Activated CD4-positive, alpha-beta T cell treated with anti-CD3 and anti-CD28 coated beads, Interleukin-2, Interleukin-6, amounts not matched to agents 100 ng/mL and 50 ng/mL, durations not matched to agents 16 hours and 8 hours (primary cell): ENCODE results near the gene TES.
"Not testable (repeated sequence)": the region's sequence is repeated elsewhere in the genome, so short reads cannot be mapped to it uniquely, and the experiment has no call there.

Source experiments
- DNase-seq: peaks from one replicate; pipeline ENCODE4 v3.0.0-alpha.2; 2020

TES gene, protein sequence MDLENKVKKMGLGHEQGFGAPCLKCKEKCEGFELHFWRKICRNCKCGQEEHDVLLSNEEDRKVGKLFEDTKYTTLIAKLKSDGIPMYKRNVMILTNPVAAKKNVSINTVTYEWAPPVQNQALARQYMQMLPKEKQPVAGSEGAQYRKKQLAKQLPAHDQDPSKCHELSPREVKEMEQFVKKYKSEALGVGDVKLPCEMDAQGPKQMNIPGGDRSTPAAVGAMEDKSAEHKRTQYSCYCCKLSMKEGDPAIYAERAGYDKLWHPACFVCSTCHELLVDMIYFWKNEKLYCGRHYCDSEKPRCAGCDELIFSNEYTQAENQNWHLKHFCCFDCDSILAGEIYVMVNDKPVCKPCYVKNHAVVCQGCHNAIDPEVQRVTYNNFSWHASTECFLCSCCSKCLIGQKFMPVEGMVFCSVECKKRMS

DNA sequence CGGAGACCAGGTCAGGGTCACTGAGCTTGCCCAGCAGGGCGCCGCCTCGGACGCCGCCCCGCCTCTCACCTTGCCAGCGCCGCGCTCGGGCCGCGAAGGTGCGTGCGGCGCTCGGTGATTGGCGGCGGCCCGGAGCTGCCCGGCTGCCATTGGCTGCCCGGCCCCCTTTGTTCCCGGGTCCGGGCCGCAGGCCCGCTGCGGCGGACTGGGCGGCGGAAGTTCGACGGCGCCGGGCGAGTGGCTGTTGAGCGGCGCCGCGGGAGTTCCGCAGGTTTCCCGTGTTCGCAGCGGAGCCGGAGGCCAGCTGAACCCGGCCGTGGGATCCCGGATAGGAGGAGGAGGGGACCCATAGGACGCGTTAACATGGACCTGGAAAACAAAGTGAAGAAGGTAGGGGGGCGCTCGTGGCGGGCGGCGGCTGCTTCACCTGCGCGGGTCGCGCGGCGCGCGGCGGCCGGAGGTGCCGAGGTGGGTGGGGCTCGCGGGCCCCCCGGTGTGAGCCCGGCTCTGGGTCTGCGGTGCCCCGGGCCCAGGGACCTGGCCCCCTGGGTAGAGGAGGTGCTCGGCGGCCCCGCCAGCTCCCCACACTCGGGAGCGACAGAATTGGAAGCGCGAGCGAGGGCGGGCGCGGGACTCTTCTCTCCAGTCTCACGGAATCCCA, at the start of gene TES:
Gene TES, plus strand, starts transcription at position 195 of the 661 bp plus-strand sequence. Its CDS starts 169 bp downstream, at position 364.
- peak; percentile 85 for DNase-seq

GRCh38 chr7:116161728-116162127, 48.6 kb upstream of the TES start:
- no peak for DNase-seq

DNA sequence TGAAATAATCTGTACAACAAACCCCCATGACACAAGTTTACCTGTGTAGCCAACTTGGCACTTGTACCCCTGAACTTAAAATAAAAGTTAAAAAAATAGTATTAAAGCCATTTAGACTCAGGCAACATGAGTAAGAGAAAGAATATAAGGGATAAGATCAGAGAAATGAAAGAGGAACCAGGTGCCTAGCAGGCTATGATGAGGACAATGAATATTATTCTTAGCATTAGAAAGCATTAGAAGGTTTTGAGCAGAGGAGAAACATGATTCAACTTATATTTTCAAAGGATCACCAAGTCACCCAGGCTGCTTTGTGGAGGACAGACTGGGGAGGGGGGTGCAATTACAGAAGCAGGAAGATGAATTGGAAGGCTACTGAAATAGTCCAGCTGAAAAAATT, 48.1 kb upstream of the TES start:
- no peak for DNase-seq

GRCh38 chr7:116162992-116163391, 47.3 kb upstream of the TES start:
- no peak for DNase-seq

GRCh38 chr7:116164552-116165306, 45.6 kb upstream of the TES start:
- no peak for DNase-seq

DNA sequence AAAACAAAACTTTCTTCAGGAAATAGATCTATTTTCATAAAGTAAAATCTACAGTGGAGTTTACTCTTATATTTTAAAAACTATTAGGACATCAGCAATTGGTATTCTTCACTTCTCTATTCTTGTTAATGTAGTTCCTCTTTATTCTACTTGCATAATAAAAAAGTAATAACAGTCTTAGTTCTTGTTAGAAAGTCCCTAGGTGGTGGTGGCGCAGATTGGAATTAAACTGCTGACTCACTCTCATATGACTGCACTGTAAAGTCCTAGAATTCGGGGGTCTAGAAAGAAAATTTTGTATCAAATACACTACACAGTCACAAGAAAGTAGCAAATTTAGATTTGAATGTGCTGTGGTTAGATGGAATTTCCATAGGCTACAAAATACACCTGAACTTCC, 44.6 kb upstream of the TES start:
- DNase-seq: no peak

DNA sequence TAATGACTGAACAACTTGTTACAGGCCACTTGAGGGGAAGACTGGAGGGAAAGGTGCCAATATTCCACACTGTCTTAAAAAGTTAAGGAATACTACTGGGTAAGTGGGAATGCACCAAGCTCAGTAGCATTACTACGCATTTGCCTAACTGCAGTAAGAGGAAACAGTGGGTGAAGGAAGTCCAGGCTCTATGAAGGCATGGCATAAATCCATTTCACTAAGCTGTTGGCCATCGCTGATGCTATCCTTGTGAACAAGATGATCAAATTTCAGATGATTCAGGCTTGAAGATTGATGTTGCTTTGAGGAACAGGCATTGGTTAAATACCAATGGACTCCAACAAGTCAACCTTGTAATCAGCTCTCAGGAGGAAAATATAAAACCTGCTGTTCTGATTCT, 44.2 kb upstream of the TES start:
- DNase-seq: no peak

DNA sequence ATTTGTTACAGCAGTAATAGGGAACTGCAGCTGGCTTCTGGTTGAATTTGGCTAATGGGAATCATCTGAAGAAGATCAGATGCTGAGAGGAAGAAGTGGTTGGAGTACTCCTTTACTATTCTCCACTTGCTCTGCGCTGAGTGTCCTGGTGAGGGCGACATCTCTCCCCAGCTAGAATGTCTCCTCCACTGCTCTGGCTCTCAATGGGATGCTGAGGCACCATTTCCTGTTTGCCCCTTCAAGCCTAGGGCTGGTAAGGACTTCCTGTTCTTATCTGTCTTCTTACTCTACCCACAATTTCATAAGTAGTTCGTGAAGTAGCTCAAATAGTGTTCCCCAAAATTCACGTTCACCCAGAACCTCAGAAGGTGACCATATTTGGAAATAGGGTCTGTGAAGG, 43.2 kb upstream of the TES start:
- DNase-seq: peak; percentile 41

- DNase-seq: no peak
Measured at GRCh38 chr7:116169060-116169459, 41.3 kb upstream of the TES start.

DNA sequence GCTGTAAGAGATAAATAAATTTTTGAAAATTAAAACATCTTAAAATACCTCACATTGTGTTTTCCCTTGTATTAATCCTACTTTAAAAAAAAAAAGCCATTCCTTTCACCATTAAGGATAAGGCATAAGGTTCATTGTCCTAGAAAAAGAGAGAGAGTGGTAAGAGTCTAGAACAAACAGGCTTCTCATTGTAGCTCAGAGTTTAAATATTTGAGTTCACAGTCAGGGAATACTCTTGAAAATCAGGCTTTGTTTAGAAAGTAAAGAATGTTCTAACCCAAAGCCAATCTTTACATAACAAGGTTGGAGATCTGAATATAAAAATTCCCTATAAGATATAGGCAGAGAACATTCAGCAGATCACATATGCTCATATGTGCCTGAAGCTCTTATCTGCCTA, 40.2 kb upstream of the TES start:
- DNase-seq: no peak

- DNase-seq: no peak
Measured at GRCh38 chr7:116171094-116171493, 39.2 kb upstream of the TES start.

DNA sequence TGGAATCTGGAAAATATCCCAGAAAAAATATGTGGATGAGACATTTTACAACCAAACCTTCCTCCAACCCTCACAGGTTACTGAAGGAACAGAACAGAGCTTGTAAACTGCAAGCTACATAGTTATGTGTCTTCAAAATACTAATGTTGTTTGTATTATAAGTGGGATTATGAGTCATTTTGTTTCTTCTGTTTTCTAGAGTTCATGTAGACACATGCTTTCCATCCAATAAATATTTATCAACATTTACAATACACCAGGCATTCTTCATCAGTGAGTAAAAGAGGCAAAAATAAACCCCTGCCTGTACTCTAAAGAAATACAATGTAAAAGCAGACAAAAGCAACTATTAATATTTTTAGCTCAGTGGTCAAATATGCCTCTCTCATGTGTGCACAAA, 38.0 kb upstream of the TES start:
- DNase-seq: no peak

DNA sequence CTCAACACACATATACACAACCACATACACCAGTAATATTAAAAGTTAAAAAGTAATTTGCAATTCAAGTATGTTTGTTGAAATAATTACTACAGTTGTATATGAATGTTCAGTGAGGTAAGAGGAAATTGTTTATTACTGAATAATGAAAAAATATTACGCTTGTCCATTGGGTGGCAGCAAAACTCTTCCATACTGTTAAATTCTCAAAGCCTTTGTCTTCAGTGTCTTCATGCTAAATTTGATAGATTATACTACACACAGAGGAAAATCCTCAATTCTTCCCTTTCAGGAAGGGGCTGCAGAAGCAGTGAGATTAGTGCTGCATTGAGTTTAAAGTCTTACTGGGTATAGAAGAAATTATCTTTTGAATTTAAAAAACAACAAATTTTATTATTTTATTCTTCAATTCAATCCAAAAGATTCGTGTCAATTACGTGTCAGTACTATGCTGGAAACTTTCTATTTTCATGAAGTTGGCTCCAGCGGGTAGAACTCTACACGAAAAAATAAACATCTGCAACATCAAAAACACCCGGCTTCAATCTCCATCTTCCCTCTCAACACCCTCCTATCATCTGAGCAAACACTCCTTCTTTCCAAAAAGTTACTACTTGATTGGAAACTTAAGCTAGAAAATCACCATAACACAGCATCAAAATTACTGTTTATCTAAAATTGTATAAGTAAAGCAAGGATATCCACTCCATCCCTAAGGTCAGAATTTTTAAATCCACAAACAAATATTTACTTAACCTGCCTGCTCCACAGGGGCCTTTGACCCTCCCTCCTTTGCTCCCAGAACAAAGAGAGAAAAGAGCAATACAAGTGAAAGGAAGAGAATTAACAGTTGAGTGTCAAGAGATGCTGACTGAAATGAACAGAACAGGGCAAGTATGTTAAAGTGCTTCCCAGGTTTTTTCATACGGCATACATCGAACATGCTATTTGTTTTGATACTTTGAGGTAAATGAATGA, 37.0 kb upstream of the TES start:
- peak; percentile 56 for DNase-seq

DNA sequence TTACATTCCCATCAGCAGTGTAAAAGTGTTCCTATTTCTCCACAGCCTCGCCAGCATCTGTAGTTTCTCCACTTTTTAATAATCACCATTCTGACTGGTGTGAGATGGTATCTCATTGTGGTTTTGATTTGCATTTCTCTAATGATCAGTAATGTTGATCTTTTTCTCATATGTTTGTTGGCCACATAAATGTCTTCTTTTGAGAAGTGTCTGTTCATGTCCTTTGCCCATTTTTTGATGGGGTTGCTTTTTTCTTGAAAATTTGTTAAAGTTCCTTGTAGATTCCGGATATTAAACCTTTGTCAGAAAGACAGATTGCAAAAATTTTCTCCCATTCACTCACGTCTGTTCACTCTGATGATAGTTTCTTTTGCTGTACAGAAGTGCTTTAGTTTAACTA, 35.2 kb upstream of the TES start:
- DNase-seq: not testable (repeated sequence)

DNA sequence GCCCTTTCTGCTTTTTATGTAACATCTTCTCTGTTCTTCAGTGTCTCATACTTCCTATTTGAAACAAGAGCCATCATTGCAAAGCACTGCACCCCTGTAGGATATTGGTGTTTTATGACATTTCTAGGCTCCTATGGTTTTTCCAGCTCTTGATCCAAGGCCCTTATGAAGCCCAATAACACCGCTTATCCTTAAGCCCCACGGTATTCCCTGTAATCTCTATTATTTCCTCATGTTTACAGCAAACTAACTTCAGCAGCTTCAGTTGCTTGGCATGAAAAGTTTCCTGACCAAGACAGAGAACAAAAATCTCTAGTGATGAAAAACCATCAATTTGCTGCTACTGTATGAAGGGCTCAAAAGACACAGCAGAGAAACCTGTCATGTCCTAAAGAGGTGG, 34.1 kb upstream of the TES start:
- DNase-seq: no peak

DNA sequence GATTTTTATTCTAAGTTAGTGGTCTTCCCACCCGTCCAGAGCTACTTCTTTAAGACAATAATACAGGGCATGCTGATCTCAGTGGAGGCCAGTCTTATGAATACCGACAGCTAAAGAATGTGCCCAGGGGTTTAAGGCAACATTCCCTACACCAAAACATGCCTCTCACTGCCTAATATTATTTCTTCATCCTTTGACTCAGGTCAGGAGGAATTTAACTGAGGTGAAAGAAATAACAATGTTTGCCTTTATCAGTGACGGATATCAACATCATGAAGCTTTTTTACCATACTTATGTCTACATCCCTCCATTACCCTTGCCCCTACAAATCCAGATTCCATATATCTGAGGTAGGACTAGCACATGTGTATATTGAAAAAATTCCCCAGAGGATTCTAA, 33.3 kb upstream of the TES start:
- no peak for DNase-seq

- peak; percentile 53 for DNase-seq
Measured at GRCh38 chr7:116180302-116180701, 30.0 kb upstream of the TES start.

DNA sequence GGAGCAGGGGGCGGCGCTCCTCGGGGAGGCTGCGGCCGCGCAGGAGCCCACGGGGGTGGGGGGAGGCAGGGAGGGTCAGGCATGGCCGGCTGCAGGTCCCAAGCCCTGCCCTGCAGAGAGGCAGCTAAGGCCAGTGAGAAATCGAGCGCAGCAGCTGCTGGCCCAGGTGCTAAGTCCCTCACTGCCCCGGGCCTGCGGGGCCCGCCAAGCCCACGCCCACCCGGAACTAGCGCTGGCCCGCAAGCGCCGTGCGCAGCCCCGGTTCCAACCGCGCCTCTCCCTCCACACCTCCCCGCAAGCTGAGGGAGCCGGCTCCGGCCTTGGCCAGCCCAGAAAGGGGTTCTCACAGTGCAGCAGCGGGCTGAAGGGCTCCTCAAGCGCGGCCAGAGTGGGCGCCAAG, 28.3 kb upstream of the TES start:
- DNase-seq: no peak

DNA sequence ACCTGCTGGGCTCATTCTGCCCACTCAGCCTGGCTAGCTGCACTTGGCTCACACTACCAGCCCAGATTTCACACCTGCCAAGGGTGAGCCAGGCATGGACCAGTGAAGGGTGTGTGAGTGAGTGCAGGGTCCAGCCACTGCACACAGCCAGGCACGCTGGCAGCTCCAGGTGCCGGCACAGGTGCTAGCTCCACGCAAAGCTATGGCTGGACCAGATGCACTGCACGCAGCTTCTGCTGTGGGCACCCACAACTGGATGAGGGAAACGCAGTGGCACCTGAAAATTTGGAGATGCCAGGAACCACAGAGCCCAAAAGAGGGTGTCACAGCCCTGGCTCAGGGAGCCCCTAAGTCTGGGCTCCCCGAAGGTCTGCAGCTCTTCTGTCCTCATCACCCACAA, 24.9 kb upstream of the TES start:
- no peak for DNase-seq

DNA sequence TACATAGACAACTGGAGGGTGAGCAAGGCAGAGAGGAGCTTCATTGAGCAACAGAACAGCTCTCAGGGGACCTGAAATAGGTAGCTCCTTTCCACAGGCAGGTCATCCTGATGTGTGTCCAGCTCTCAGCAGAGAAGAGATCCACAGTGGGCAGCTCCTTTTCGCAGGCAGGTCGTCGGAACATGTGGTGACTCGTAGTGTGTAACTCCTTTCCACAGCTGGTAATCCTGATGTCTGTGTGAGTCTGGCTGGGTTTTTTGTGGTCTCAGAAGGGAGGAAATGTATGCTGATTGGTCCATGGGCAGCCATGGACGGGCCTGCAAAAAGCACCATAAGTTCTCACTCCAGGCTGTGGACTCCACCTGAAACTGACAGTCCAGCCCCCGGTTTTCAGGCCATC, 24.4 kb upstream of the TES start:
- DNase-seq: no peak

- DNase-seq: no peak
Measured at GRCh38 chr7:116187400-116187799, 22.9 kb upstream of the TES start.

- DNase-seq: no peak
Measured at GRCh38 chr7:116193329-116194087, 16.8 kb upstream of the TES start.
